ENCODE measurements around the gene LRRC42. TPM values are rescaled to one million over a fixed set of nuclear protein-coding genes. Genes with fewer than 3 reads are reported as not detected.

The LRRC42 gene
- polyA plus RNA-seq, 2 donors: 4.9 to 20.0 TPM

DNA sequence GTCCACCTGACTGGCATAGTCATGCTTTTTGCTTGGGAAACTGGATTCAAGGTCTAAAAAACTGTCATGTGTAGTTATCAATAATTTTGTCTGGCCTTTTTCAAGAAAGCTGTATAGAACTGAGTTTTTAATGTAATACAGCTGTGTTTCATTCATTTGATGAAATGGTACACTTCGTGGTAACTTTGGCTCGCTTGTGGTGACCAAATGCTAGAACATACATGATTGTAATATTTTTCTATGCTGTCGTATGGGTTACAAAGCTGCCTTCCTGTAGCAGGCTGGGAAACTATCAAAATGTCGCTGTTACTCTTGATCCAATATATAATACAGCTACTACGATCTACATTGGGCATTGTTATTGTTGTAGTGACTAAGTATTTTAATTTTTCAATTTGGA is 2.1 kb downstream of the LRRC42 start:
- no peak overlapping the region for H3K4me3 ChIP-seq (ENCODE audit: low read depth in 1 of 2, low read length in 2 of 2)
- peaks cover 0 to 6% of the 10 kb centered on the region in 2 donors for H3K4me1 ChIP-seq (ENCODE audit: control insufficient read depth in 2 of 2, insufficient read depth in 2 of 2, low read length in 1 of 2)
- no peaks in the 10 kb centered on the region for H3K27me3 ChIP-seq (ENCODE audit: control insufficient read depth in 1 of 2, insufficient read depth in 2 of 2, low read length in 2 of 2)
- WGBS, 2 donors: 85 to 89% methylated on average over 5 of the region's 5 CpGs
- H3K36me3 ChIP-seq (ENCODE audit: control insufficient read depth in 2 of 2, insufficient read depth in 2 of 2, low read length in 1 of 2): peaks cover 0 to 8% of the 10 kb centered on the region in 2 donors
- H3K9me3 ChIP-seq (ENCODE audit: control insufficient read depth in 2 of 2, insufficient read depth in 1 of 2, low read depth in 1 of 2, low read length in 1 of 2): no peaks in the 10 kb centered on the region
- no peak overlapping the region for H3K27ac ChIP-seq (ENCODE audit: low read depth in 2 of 2, low read length in 1 of 2)

- 84 to 89% methylated on average over 4 of the region's 4 CpGs for WGBS, 2 donors
- H3K27me3 ChIP-seq (ENCODE audit: control insufficient read depth in 1 of 2, insufficient read depth in 2 of 2, low read length in 2 of 2): no peaks in the 10 kb centered on the region
- no peak overlapping the region for H3K27ac ChIP-seq (ENCODE audit: low read depth in 2 of 2, low read length in 1 of 2)
- H3K4me3 ChIP-seq (ENCODE audit: low read depth in 1 of 2, low read length in 2 of 2): no peak overlapping the region
- H3K36me3 ChIP-seq (ENCODE audit: control insufficient read depth in 2 of 2, insufficient read depth in 2 of 2, low read length in 1 of 2): peaks cover 0 to 8% of the 10 kb centered on the region in 2 donors
- peaks cover 0 to 6% of the 10 kb centered on the region in 2 donors for H3K4me1 ChIP-seq (ENCODE audit: control insufficient read depth in 2 of 2, insufficient read depth in 2 of 2, low read length in 1 of 2)
- H3K9me3 ChIP-seq (ENCODE audit: control insufficient read depth in 2 of 2, insufficient read depth in 1 of 2, low read depth in 1 of 2, low read length in 1 of 2): no peaks in the 10 kb centered on the region
Observed at GRCh38 chr1:53949023-53949990, 3.2 kb downstream of the LRRC42 start.

DNA sequence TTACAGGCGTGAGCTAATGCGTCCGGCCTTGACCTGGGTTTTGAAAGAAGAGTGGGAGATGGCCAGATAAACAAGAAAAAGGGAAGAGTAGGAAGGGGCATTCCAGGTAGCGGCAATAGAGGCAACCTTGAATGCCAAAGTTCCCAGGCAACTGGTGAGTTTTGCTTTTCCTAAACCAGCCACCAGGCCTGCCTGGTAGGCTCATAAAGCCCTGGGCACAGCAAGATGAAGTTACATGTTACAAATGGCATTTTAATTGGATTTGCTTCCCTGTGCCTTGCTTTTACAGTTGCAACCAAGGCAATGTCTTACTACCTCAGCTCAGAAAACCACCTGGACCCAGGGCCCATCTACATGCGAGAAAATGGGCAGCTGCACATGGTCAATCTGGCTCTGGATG is 5.5 kb downstream of the LRRC42 start:
- H3K27ac ChIP-seq (ENCODE audit: low read depth in 2 of 2, low read length in 1 of 2): no peak overlapping the region
- peaks cover 0 to 8% of the 10 kb centered on the region in 2 donors for H3K36me3 ChIP-seq (ENCODE audit: control insufficient read depth in 2 of 2, insufficient read depth in 2 of 2, low read length in 1 of 2)
- H3K27me3 ChIP-seq (ENCODE audit: control insufficient read depth in 1 of 2, insufficient read depth in 2 of 2, low read length in 2 of 2): no peaks in the 10 kb centered on the region
- no peak overlapping the region for H3K4me3 ChIP-seq (ENCODE audit: low read depth in 1 of 2, low read length in 2 of 2)
- WGBS, 2 donors: 87 to 96% methylated on average over 5 of the region's 5 CpGs
- H3K9me3 ChIP-seq (ENCODE audit: control insufficient read depth in 2 of 2, insufficient read depth in 1 of 2, low read depth in 1 of 2, low read length in 1 of 2): no peaks in the 10 kb centered on the region
- H3K4me1 ChIP-seq (ENCODE audit: control insufficient read depth in 2 of 2, insufficient read depth in 2 of 2, low read length in 1 of 2): no peaks in the 10 kb centered on the region

DNA sequence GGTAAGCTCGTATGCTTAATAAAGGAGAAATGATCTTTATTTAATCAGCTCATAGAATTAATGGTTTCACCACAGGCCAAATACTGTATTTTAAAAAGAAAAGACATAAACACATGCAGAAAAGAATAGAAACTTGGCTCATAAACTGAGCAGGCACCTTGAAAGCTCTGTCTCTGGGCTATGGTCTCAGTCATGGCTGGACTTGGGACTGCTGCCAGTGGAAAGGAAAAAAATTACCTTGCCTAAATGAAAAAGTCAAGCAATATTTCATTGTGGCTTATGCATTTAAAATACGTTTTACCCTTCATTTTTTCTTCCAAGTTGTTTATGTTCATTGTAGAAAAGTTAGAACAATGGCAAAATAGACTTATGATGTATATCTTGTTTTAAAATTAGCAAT is 8.0 kb downstream of the LRRC42 start:
- no peak overlapping the region for H3K27ac ChIP-seq (ENCODE audit: low read depth in 2 of 2, low read length in 1 of 2)
- no peaks in the 10 kb centered on the region for H3K27me3 ChIP-seq (ENCODE audit: control insufficient read depth in 1 of 2, insufficient read depth in 2 of 2, low read length in 2 of 2)
- H3K36me3 ChIP-seq (ENCODE audit: control insufficient read depth in 2 of 2, insufficient read depth in 2 of 2, low read length in 1 of 2): peaks cover 7 to 8% of the 10 kb centered on the region in 2 donors
- no peaks in the 10 kb centered on the region for H3K9me3 ChIP-seq (ENCODE audit: control insufficient read depth in 2 of 2, insufficient read depth in 1 of 2, low read depth in 1 of 2, low read length in 1 of 2)
- no peaks in the 10 kb centered on the region for H3K4me1 ChIP-seq (ENCODE audit: control insufficient read depth in 2 of 2, insufficient read depth in 2 of 2, low read length in 1 of 2)
- 71 to 74% methylated on average over 2 of the region's 2 CpGs for WGBS, 2 donors
- no peak overlapping the region for H3K4me3 ChIP-seq (ENCODE audit: low read depth in 1 of 2, low read length in 2 of 2)

- H3K4me1 ChIP-seq (ENCODE audit: control insufficient read depth in 2 of 2, insufficient read depth in 2 of 2, low read length in 1 of 2): no peaks in the 10 kb centered on the region
- 61 to 66% methylated on average over 3 of the region's 3 CpGs for WGBS, 2 donors
- no peak overlapping the region for H3K4me3 ChIP-seq (ENCODE audit: low read depth in 1 of 2, low read length in 2 of 2)
- no peaks in the 10 kb centered on the region for H3K27me3 ChIP-seq (ENCODE audit: control insufficient read depth in 1 of 2, insufficient read depth in 2 of 2, low read length in 2 of 2)
- H3K9me3 ChIP-seq (ENCODE audit: control insufficient read depth in 2 of 2, insufficient read depth in 1 of 2, low read depth in 1 of 2, low read length in 1 of 2): no peaks in the 10 kb centered on the region
- peak overlapping the region; percentile 27 to 40 for H3K27ac ChIP-seq (ENCODE audit: low read depth in 2 of 2, low read length in 1 of 2)
- H3K36me3 ChIP-seq (ENCODE audit: control insufficient read depth in 2 of 2, insufficient read depth in 2 of 2, low read length in 1 of 2): peaks cover 5 to 9% of the 10 kb centered on the region in 2 donors
Observed at GRCh38 chr1:53956308-53957168, 10.4 kb downstream of the LRRC42 start.

- no peak overlapping the region for H3K4me3 ChIP-seq (ENCODE audit: low read depth in 1 of 2, low read length in 2 of 2)
- peak overlapping the region; percentile 12 to 40 for H3K27ac ChIP-seq (ENCODE audit: low read depth in 2 of 2, low read length in 1 of 2)
- H3K4me1 ChIP-seq (ENCODE audit: control insufficient read depth in 2 of 2, insufficient read depth in 2 of 2, low read length in 1 of 2): no peaks in the 10 kb centered on the region
- no peaks in the 10 kb centered on the region for H3K27me3 ChIP-seq (ENCODE audit: control insufficient read depth in 1 of 2, insufficient read depth in 2 of 2, low read length in 2 of 2)
- no peaks in the 10 kb centered on the region for H3K9me3 ChIP-seq (ENCODE audit: control insufficient read depth in 2 of 2, insufficient read depth in 1 of 2, low read depth in 1 of 2, low read length in 1 of 2)
- peaks cover 0 to 9% of the 10 kb centered on the region in 2 donors for H3K36me3 ChIP-seq (ENCODE audit: control insufficient read depth in 2 of 2, insufficient read depth in 2 of 2, low read length in 1 of 2)
- WGBS, 2 donors: 45 to 49% methylated on average over 3 of the region's 3 CpGs
Observed at GRCh38 chr1:53957194-53957818, 11.2 kb downstream of the LRRC42 start.

GRCh38 chr1:53959664-53960250 is 13.6 kb downstream of the LRRC42 start:
- no peaks in the 10 kb centered on the region for H3K4me1 ChIP-seq (ENCODE audit: control insufficient read depth in 2 of 2, insufficient read depth in 2 of 2, low read length in 1 of 2)
- H3K9me3 ChIP-seq (ENCODE audit: control insufficient read depth in 2 of 2, insufficient read depth in 1 of 2, low read depth in 1 of 2, low read length in 1 of 2): no peaks in the 10 kb centered on the region
- H3K4me3 ChIP-seq (ENCODE audit: low read depth in 1 of 2, low read length in 2 of 2): no peak overlapping the region
- peaks cover 6 to 23% of the 10 kb centered on the region in 2 donors for H3K36me3 ChIP-seq (ENCODE audit: control insufficient read depth in 2 of 2, insufficient read depth in 2 of 2, low read length in 1 of 2)
- H3K27me3 ChIP-seq (ENCODE audit: control insufficient read depth in 1 of 2, insufficient read depth in 2 of 2, low read length in 2 of 2): no peaks in the 10 kb centered on the region
- H3K27ac ChIP-seq (ENCODE audit: low read depth in 2 of 2, low read length in 1 of 2): no peak overlapping the region

DNA sequence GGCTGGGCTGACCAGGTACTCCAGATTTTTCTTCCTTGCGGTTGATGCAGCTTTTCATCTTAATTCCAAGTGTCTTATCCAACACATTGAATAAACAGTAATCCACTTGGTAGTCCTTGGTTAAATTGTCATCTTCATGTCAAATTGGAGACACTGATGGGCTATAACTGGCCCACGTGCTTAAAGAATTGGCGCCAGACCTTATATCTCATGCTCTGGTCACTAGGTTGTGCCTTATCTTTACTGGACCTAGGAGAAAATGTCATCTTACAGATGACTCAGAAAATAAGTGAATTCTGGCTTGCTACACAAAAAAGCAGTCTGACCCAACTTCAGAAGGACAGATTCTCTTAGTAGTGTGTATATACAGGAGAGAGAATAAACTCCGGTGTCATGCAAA is 16.2 kb downstream of the LRRC42 start:
- H3K9me3 ChIP-seq (ENCODE audit: control insufficient read depth in 2 of 2, insufficient read depth in 1 of 2, low read depth in 1 of 2, low read length in 1 of 2): no peaks in the 10 kb centered on the region
- H3K27ac ChIP-seq (ENCODE audit: low read depth in 2 of 2, low read length in 1 of 2): no peak overlapping the region
- H3K4me3 ChIP-seq (ENCODE audit: low read depth in 1 of 2, low read length in 2 of 2): no peak overlapping the region
- no peaks in the 10 kb centered on the region for H3K27me3 ChIP-seq (ENCODE audit: control insufficient read depth in 1 of 2, insufficient read depth in 2 of 2, low read length in 2 of 2)
- no peaks in the 10 kb centered on the region for H3K4me1 ChIP-seq (ENCODE audit: control insufficient read depth in 2 of 2, insufficient read depth in 2 of 2, low read length in 1 of 2)
- peaks cover 6 to 18% of the 10 kb centered on the region in 2 donors for H3K36me3 ChIP-seq (ENCODE audit: control insufficient read depth in 2 of 2, insufficient read depth in 2 of 2, low read length in 1 of 2)
- WGBS, 2 donors: 93 to 96% methylated on average over 4 of the region's 4 CpGs

DNA sequence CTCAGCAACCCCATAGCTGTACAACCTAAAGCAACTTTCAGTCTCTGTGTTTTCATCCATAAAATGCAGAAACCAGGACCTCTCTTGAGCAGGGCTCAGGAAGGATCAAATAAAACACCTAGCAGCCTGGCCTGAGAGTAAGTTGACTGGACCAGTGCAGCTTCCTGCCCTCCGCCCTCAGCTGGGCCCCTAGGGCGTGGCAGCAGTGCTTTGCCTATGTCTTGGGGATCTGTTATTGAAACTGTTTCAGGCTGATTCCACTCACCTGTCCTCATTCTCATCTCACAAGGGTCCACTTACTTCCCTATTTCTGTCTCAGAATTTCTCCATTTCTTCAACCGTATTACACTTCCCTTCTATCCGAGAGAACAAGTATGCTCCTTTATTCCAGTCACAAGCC is 17.3 kb downstream of the LRRC42 start:
- Histone ChIP-seq H3K36me3 (ENCODE audit: control insufficient read depth in 2 of 2, insufficient read depth in 2 of 2, low read length in 1 of 2) (peaks cover 6 to 18% of the 10 kb centered on the region in 2 donors), H3K9me3 (ENCODE audit: control insufficient read depth in 2 of 2, insufficient read depth in 1 of 2, low read depth in 1 of 2, low read length in 1 of 2) (no peaks in the 10 kb centered on the region), H3K27me3 (ENCODE audit: control insufficient read depth in 1 of 2, insufficient read depth in 2 of 2, low read length in 2 of 2) (no peaks in the 10 kb centered on the region), H3K27ac (ENCODE audit: low read depth in 2 of 2, low read length in 1 of 2) (no peak overlapping the region), H3K4me3 (ENCODE audit: low read depth in 1 of 2, low read length in 2 of 2) (no peak overlapping the region), H3K4me1 (ENCODE audit: control insufficient read depth in 2 of 2, insufficient read depth in 2 of 2, low read length in 1 of 2) (no peaks in the 10 kb centered on the region)
- 88 to 95% methylated on average over 4 of the region's 4 CpGs for WGBS, 2 donors
